OCI-LY7 (cell line): ENCODE measurements around the gene SSRP1. TPM values are rescaled to one million over a fixed set of nuclear protein-coding genes. Genes with fewer than 3 reads are reported as not detected.

Source experiments
- BruUV-seq: library from RNA; stranded (reverse); fragments of 400-500 nt; replicated peaks from 2 replicates; lab custom pipeline; 2021; lab: Mats Ljungman, UMichigan
- CTCF ChIA-PET: fragments of 300-600 bp; sonication (Branson Sonifier 250); formaldehyde crosslinking; loops from one replicate; lab custom pipeline; 2022; ENCODE audit warnings: antibody characterized with exemption; ENCODE audit not compliant: unreplicated experiment; lab: Charles Lee
- POLR2A ChIA-PET: fragments of 300-600 bp; sonication (Branson Sonifier 250); formaldehyde crosslinking; loops from one replicate; lab custom pipeline; 2022; ENCODE audit warnings: antibody characterized with exemption; lab: Charles Lee
- DNase-seq: peaks from one replicate; pipeline ENCODE4 v3.0.0-alpha.2; 2015; ENCODE audit warnings: low spot score
- H2AFZ ChIP-seq: fragments of 200-600 bp; sonication (generic), shearing (Covaris generic); 2 replicates; pipeline ENCODE4 v1.6.1; 2014; ENCODE audit warnings: mild to moderate bottlenecking, antibody characterized with exemption, low read length, moderate library complexity
- H3K27ac ChIP-seq: fragments of 200-600 bp; sonication (generic); 2 replicates; pipeline ENCODE4 v1.5.1; 2014; ENCODE audit warnings: mixed run types, low read depth, mild to moderate bottlenecking, moderate library complexity, low read length, inconsistent platforms; ENCODE audit not compliant: poor library complexity, severe bottlenecking
- H3K36me3 ChIP-seq: fragments of 200-600 bp; sonication (generic); 2 replicates; pipeline ENCODE4 v1.6.1; 2014; ENCODE audit warnings: mild to moderate bottlenecking, antibody characterized with exemption, low read length, moderate library complexity, mixed read lengths; ENCODE audit not compliant: insufficient read depth
- H3K4me1 ChIP-seq: fragments of 200-600 bp; sonication (generic); 2 replicates; pipeline ENCODE4 v1.5.1; 2014; ENCODE audit warnings: mild to moderate bottlenecking, low read length; ENCODE audit not compliant: insufficient read depth, poor library complexity, severe bottlenecking
- H3K4me2 ChIP-seq: fragments of 200-600 bp; sonication (generic); 2 replicates; pipeline ENCODE4 v1.6.1; 2014; ENCODE audit warnings: mild to moderate bottlenecking, low read length
- H3K4me3 ChIP-seq: fragments of 200-600 bp; sonication (generic); 2 replicates; pipeline ENCODE4 v1.5.1; 2014; ENCODE audit warnings: mild to moderate bottlenecking, low read depth, low read length; ENCODE audit not compliant: poor library complexity, severe bottlenecking
- H3K79me2 ChIP-seq: fragments of 200-600 bp; sonication (generic); 2 replicates; pipeline ENCODE4 v1.6.1; 2016; ENCODE audit warnings: low read depth, mild to moderate bottlenecking, low read length, moderate library complexity, mixed read lengths; ENCODE audit not compliant: insufficient read depth
- H3K9me2 ChIP-seq: fragments of 200-600 bp; sonication (generic); 2 replicates; pipeline ENCODE4 v1.6.1; 2016; ENCODE audit warnings: mild to moderate bottlenecking, low read length, mixed read lengths; ENCODE audit not compliant: insufficient read depth
- H3K9me3 ChIP-seq: fragments of 200-600 bp; sonication (generic); 2 replicates; pipeline ENCODE4 v1.6.1; 2014; ENCODE audit warnings: mild to moderate bottlenecking, mixed run types, low read length, mixed read lengths
- H4K20me1 ChIP-seq: fragments of 200-600 bp; sonication (generic); 2 replicates; pipeline ENCODE4 v1.6.1; 2014; ENCODE audit warnings: mild to moderate bottlenecking, antibody characterized with exemption, low read length, moderate library complexity, mixed read lengths; ENCODE audit not compliant: insufficient read depth
- CTCF ChIP-seq: fragments of 200-600 bp; sonication (generic); conservative IDR thresholded peaks from 2 replicates; pipeline ENCODE4 v1.5.1; 2014; ENCODE audit warnings: mild to moderate bottlenecking, antibody characterized with exemption, low read length, moderate library complexity, mixed read lengths
- EZH2phosphoT487 ChIP-seq: fragments of 200-600 bp; sonication (generic); IDR thresholded peaks from 2 replicates; pipeline ENCODE4 v1.6.1; 2018; ENCODE audit warnings: low read depth, borderline replicate concordance, mild to moderate bottlenecking, mixed run types, antibody characterized with exemption, low read length, moderate library complexity, mixed read lengths
- intact Hi-C: fragments of 100-400 bp; cut with micrococcal nuclease; formaldehyde crosslinking; loops from one replicate; pipeline ENCODE4 v1.10.0; 2022; ENCODE audit not compliant: unreplicated experiment
- total RNA-seq, 2 experiments: library from RNA; depleted of rRNA in 1 of 2; stranded (reverse); fragments of >200 nt in 1 of 2; shearing (Covaris generic) in 1 of 2; gene quantifications; 2 replicates each; pipeline ENCODE4 v1.2.3, GENCODE V29; 2014 to 2022

SSRP1 gene
- total RNA-seq, 2 experiments from 2014 or later = 146 to 221 TPM

DNA sequence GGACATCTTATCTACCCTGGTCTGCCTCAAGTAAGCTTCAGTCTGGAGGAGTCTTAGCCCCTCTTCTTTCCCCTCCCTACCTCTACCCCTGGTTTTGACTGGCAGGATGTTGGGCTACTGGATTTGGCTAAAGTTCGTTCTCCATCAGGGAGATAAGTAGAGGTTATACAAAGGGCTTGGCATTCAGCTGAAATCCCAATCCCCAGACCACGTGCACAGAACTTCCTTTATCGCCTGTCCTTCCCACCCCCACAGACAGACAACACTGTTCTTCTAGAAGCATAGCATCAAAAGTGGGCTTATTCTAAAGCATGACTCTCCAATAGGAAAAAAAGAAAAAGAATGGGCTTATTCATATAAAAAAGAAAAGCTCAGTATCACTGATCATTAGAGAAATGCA is 37.5 kb upstream of the SSRP1 start:
- TF ChIP-seq CTCF (no peak), EZH2phosphoT487 (no peak)
- CTCF ChIA-PET = no interaction called here

DNA sequence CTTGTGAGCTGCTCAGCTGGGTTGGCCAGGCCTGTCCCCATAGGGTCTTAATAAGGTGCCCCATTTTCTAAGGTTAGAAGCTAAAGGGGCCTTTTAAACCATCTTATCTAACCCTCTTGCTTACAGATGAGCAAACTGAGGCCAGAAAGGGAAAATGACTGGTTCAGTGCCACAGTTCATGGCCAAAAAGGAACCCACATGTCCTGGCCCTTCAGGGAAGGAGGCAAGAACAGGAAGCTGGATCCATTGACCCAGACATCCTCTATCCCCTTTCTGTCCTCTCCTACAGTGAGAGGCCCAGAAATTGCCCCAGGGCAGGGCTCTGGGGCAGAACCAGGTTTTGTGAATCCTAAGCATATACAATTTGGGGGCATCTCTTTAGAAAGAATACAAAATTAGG is 35.2 kb upstream of the SSRP1 start:
- intact Hi-C loops = no loop called here
- CTCF ChIA-PET = no interaction called here

More for the DNA sequence above, 37.5 kb upstream of the SSRP1 start:
- intact Hi-C loops = no loop called here
- Histone ChIP-seq H3K79me2 (no peaks in the 10 kb centered on the region), H4K20me1 (no peaks in the 10 kb centered on the region), H3K9me3 (no peaks in the 10 kb centered on the region), H3K27ac (no peak overlapping the region), H3K4me1 (no peaks in the 10 kb centered on the region), H2AFZ (no peak overlapping the region), H3K4me2 (no peak overlapping the region), H3K4me3 (no peak overlapping the region), H3K36me3 (no peaks in the 10 kb centered on the region), H3K9me2 (no peaks in the 10 kb centered on the region)
- no peak for DNase-seq
- POLR2A ChIA-PET = interaction anchor here (0.7 to 0.8 kb wide), 2 partner anchors 13 to 53 kb away, joined by 3 to 4 read pairs; no protein-coding TSS in a partner anchor
- no TSS peak for BruUV-seq

More for the DNA sequence above, 35.2 kb upstream of the SSRP1 start:
- H3K9me2 ChIP-seq = no peaks in the 10 kb centered on the region
- TF ChIP-seq EZH2phosphoT487 = no peak
- TF ChIP-seq CTCF = no peak
- H3K9me3 ChIP-seq = no peaks in the 10 kb centered on the region
- H3K4me3 ChIP-seq = no peak overlapping the region
- H3K4me1 ChIP-seq = no peaks in the 10 kb centered on the region
- H3K79me2 ChIP-seq = no peaks in the 10 kb centered on the region
- no peak for DNase-seq
- POLR2A ChIA-PET = no interaction called here
- no peaks in the 10 kb centered on the region for H3K36me3 ChIP-seq
- no peaks in the 10 kb centered on the region for H4K20me1 ChIP-seq
- H3K27ac ChIP-seq = no peak overlapping the region
- no peak overlapping the region for H2AFZ ChIP-seq
- H3K4me2 ChIP-seq = no peak overlapping the region
- BruUV-seq = no TSS peak
